ENCODE results near the gene ERBB4.
"Not testable (repeated sequence)": the region's sequence is repeated elsewhere in the genome, so short reads cannot be mapped to it uniquely, and the experiment has no call there.

ERBB4 gene

DNA sequence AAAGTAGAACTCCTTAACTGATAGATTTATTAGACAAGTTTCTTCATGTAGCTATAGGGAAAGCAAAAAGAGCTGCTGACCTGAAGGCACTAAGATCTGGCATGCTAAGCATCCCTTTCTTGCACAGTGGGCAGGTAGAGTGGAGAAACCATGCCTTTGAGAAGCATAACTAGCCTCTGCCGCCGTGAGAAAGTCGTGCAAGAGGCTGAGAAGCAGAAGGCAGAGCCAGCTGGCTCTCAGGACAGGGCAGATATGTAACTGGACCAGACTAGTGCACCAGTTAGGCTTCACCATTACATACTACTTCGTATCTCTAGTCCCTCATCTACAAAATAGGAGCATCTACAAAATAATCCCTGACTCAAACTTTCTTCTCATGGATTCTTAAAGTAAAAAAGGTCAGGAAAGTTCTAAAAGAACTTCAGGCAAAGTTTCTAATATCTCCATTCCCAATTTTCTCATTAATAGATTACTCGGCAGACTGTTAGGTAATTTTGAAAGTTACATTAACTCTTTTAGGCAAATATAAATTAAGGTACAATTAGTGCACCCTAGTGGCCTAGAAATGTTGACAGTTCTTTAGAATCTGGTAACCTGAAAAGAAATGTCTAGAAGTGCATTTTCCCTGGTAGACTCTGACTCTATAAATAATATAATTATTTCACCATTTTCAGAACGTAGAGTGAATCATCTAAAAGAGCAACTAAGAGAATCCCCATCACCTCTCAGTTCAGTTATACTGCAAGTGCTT, 10.3 kb downstream of the ERBB4 start:
- DNase-seq, result no peak

DNA sequence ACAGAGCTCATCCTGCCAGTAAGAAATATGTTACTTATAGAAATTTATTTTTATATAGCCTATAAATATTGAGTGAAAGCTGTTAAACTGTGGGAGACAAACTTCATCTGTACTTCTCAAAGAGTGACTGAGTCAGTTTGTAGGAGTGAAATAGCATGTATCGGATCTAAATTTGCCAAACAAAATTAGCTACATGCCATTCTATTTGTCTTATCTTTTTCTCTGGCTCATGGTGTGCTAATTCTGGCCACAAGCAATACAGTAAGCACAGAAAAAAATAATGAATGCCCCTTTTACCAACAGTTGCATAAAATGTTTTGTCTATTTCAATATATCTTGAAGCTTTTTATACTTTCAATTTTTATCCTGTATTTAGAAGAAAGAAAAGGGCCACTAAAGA, 12.5 kb downstream of the ERBB4 start:
- DNase-seq, result no peak

DNA sequence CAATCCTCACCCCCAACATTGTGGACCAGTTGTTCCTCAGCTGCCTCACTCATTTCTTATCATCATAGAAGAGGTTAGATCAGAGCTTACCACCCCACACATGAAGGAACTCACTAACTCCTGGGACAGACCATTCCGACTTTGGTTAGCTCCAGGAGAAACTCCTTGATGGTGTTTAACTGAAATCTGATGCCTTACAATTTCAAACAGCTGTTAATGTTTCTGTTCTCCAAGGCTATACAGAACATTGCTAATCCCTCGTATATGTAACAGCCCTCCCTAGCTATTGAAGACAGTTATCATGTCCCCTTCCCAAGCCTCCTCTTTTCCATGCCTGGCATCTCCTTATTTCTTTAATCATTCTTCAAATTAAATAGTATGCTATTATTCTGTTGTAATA, 14.8 kb downstream of the ERBB4 start:
- DNase-seq, result no peak

DNA sequence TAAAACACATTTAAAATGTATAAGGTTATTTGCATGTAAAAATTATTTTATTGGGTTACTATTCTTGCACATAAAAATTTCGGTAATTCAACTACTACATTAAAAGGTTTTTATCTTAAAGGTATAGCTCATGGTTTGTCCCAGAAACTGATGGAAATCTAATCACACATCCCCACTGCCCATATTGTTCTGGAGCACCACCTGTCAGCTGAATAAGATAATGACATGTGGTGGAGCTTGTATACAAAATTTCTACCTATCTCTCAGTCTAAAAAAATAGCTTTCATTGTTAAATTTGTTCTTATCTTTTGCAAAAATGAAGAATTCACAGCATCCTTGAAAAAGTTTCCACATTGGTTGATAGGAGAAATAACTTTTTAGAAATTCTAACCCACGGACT, 18.3 kb downstream of the ERBB4 start:
- DNase-seq, result no peak

DNA sequence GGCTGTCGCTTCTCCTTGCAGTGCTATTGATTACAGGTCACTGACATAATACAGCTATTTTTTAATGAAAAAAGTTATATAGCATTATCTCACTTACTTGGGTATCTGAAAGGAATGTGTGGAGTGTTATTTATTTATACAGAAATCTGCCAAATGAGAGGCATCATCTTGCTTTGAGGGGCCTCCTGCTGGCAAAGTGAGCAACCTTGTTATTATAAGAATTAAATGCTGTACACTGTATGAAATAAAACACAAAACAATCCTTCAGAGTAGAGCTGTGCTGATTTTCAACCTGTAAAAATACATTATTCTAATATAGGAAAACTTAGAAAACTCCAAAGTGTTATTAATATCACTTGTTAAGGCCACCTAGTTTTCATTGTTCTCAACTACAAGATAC, 20.9 kb downstream of the ERBB4 start:
- DNase-seq, result no peak

DNA sequence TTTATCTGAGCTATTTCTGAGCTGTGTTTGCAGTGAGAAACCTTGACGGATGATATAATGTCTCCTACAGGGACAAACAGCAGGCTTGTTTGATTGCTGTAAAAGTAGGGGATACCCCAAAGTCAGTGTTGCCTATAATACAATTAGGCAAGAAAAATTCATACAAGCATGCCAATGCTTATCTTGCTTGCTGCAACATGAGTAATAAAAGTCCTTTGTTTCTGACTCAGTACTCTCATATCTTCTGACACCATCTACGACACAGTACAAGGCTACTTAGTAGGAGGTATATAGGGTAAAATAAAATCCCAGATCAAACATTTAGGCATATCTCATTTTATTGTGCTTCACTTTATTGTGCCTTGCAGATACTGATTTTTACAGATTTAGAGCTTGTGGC, 33.0 kb downstream of the ERBB4 start:
- no peak for DNase-seq

DNA sequence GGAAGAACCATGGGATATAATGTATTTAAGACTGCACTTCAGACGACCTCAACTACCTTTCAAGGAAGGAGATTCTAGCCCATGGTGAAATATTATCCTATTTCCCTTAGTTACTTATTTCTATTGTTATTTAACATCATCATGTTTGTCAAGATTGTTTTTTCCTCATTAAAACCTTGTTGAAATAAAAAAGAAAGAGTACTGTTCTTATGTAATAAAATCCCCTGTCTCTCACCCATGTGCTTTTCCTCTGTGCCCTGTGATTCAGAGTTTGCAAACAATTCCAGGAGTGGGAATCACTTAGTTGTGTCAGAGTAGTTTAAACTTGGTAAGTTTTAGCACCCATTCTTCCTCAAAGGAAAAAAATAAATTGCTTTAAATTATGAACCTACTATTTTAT, 43.6 kb downstream of the ERBB4 start:
- DNase-seq, result no peak

DNA sequence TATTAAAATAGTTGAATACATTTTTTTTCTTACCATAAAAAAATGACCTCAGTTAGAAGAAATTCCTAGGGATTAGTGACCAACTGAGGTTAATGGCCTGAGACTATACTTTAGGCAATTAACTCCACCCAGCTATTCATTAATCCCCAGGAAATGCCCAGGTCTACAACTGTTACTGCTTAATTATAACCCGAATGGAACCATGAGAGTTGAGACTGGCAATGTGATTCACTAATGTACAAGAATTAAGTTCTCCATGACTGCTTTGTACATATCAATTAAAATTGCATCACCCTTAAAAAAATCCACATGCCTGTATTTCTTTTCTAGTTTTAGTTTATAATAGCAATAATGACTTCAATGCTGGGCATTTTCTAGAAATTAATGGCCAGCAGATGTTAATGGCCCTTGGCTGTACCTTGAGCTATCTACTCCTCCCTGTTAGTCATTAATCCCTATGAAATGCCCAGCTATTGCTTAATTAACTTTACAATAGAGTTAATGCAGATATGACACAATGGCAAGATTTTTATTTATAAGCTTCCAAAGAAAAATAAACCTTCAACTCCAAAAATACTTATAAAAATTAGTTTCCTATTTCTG, 44.1 kb downstream of the ERBB4 start:
- no peak for DNase-seq

DNA sequence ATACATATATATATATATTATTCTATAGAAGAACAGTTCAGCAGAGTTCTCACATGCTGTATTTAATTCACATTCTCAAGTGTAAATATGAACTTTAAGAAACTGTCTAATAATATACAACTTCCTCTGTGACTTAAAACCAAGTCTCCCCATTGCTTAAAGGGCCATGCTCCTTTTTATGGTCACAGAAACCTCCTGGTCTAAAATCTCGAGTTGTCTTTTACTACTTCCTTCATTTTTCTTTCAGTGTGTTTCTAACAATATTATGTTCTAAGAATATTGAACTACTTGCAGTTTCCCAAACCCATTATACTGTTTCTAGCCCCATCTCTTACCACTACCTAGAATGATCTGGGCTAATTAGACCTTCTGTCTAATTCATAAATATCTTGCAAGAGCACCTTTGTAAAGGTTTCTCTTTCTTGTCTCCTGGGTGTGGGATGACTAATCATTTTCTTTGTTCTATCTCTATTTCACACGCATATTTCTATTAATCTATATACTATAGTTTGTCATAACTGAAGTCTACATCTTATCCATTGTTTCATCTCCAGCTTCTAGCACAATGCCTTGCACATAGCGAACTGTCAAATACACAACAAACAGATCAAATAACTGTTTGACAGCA, 48.8 kb downstream of the ERBB4 start:
- no peak for DNase-seq

DNA sequence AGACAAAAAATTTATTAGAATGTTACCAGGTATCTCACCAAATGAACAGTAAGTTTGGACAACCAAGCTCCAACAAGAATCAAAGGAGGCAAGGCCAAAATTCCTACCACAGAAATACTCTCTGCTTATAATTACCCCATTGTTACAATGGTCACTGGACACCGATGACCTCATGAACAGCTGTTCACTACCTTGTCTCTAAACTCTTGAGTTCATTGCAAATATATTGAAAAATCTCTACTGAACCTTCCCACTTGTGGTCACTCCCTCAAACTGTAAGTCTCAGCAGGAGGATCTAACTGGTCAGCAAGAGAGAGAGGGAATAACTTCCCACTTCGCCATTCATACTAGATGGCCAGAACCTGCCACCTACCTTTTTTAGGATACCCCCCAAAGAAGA, 50.0 kb downstream of the ERBB4 start:
- no peak for DNase-seq

DNA sequence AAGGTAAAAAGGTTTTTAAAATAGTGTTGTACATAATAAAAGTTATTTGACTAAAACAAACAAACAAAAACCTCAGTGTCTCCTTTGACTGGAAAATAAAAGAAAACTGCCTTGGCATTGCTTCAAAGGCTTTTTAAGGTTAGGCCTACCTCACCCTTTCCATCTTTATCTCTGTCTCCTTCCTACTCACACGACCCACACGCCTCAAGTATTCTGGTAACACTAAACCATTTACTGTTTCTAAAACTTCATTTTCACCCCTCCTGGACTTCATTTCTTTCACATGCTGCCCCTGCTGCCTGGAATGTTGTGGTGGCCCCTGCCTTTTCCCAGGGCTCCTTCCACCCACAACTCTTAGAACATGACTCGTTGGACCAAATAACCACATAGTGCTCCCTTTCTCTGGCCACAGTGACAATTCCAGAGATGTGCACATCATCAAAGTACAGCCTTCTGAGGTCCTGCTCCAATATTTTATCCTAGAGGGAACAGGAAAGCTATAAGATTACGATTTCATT, 54.0 kb downstream of the ERBB4 start:
- DNase-seq, result no peak

DNA sequence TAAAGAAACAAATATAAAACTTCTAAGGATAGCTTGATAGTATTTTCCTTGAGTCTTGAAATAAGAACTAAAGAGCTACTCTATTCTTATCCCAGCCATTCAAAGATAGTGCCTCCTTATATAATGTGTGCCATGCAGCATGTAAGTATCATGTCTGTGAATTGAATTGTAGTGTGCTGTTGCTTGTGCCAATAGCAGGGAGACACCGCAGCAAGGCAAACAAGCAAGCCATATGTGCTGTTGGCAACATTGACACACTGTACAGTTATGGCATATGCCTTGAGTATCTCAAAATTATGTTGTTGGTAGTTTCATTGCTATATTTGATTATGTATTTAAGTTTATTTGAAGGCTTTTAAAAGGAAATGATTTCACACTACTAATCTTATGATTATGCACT, 58.2 kb downstream of the ERBB4 start:
- no peak for DNase-seq

DNA sequence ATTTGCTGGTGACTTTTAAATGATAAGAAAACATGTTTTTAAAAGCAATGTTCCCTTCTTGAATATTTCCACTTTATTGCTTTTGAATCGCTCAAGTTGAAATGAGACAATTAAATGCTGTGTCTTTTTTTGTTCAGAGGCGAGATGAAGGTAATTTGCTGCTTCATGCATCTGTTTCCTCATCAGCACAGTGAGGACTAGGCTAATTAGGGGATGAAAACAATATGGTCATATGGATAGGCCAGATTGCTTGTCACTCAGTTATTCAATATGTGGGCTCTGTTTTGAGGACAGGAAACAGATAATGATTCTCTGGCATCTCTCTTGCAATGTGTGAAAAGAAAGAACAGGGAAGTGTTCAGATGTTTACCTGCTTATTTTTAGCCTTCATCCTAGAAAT, 61.0 kb downstream of the ERBB4 start:
- no peak for DNase-seq

DNA sequence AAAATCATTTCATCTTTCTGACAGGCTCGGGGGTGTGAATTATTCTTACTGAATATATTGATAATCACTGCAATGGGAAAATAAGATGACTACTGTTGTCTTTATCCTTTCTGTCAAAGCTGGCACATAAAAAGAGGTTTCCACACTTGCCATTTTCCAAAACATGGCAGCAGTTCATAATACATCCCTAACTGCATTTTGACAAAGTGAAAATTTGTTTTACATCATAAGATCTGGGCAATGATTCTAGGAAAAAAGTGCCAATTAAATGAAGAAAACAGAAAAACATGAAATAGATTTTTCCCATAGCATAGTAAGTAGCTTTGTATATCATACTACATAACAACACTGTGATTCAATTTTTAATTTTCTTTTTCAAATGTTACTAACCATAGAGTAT, 65.4 kb downstream of the ERBB4 start:
- no peak for DNase-seq

DNA sequence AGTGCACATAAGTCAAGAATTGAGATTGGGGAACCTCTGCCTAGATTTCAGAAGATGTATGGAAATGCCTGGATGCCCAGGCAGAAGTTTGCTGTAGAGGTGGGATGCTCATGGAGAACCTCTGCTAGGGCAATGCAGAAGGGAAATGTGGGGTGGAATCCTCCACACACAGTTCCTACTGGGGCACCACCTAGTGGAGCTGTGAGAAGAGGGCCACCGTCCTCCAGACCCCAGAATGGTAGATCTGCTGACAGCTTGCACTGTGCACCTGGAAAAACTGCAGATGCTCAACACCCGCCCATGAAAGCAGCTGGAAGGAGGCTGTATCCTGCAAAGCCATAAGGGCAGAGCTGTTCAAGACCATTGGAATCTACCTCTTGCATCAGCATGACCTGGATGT, 71.1 kb downstream of the ERBB4 start:
- not testable (repeated sequence) for DNase-seq

DNA sequence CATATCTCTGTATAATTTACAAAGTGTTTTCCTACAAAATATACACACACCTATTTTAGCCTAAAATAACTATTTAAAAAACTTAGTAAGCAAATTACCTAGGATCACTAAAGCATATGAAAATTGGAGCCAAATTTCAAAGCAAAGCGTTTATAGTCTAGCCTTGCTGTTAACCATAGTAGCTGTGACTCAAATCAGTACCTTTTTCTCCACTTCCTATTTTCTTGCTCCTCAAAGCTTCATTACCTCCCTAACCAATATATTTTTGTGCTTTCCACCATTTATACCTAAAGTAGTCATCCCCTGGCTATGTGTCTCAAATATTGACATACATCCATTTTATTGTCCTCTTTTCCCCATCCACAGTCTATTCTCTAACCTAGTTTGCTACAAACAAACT, 73.1 kb downstream of the ERBB4 start:
- DNase-seq, result no peak

DNA sequence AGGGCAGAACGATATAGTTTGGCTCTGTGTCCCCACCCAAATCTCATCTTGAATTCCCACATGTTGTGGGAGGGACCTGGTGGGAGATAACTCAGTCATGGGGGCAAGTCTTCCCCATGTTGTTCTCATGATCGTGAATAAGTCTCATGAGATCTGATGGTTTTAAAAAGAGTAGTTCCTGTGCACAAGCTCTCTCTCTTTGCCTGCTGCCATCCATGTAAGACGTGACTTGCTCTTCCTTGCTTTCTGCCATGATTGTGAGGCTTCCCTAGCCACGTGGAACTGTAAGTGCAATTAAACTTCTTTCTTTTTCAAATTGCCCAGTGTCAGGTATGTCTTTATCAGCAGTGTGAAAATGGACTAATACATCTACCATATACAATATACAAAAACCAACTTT, 76.9 kb downstream of the ERBB4 start:
- DNase-seq, result not testable (repeated sequence)

DNA sequence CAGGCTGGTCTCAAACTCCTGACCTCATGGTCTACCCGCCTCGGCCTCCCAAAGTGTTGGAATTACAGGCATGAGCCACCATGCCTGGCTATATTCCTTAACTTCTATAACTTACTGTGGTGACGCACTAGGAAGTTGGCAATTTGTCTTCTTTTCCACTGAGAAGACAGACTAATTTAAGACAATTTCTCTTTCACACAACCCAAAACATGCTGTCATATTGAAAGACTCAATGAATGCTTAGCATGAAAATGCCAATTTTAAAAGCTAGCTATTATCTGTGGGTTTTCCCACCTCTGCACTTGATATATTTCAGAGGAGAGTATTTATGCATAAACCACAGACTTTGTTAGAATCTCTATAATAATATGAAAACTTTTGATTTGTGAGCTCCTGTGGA, 84.5 kb downstream of the ERBB4 start:
- DNase-seq, result no peak

DNA sequence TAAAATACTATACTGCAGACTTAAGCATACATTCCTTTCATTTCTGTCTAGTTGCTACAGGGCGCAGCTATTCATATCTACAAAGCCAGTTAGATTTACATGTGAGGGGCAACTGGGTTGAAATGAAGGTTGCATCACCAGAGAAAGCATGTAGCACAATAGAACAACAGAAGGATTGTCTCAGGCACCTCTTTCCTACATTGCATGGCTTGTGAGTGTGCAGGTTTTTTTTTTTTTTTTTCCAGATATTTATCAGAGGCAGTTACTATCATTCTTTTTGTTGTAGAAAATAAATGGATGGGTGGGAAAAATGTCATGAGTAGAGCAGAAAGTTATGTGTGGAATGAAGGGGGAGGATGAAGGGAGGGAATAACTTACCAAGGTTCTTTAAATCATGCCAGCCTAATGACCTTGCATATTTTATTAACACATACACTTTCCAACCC, 86.8 kb downstream of the ERBB4 start:
- DNase-seq, result no peak

DNA sequence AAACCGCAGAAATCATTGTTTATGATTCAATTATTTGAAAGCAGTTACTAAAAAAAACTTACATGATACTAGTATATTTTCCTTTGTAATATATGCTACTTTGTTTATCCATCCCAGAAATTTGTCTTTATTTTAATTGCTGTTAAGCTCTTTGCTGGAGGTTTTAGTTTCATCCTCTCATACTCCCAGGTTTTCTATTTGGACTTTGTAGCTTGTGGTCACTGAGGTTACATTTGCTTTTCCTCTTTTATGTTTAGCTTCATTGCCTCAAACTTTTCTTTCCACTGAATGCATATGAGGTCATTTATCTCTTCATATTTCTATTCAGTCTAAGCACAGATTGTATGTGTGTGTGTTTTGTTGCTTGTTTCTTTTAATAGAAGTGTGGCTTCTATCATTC, 89.9 kb downstream of the ERBB4 start:
- DNase-seq, result no peak

DNA sequence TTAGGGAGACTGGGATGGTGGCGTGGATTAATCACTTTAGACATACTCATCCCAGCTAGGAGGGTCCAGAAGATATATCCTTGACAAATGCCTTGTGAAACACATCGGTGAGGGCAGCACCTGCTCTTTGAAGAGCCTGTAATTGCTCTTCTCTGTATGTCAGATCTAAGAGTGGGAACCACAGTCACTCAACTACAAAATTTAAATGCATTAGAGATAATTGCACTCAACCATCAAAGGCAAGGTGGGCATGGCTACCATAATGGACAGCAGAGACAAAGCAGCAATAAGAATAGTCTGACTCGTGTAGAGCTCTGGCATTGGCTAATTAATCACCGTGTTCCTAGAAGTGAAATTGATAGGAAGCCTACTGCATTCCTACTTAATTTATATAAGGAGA, 96.8 kb downstream of the ERBB4 start:
- DNase-seq, result no peak

DNA sequence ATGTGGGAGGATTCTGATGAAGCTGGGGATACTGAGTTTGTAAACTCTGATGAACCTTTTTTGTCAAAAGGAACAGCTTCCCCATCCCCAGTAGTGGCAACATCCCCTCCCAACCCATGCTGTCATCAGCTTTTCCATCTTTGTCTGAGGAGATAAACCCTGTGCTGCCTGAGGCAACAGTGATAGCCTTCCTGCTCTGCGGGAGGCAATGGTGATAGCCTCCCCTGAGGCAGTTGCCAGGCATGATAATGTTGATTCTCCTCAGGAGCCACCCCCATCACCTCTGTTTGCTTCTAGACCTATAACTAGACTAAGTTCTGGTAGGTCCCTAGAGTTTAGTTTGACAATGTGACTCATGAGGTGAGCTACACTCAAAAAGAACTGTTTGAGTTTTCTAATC, 97.5 kb downstream of the ERBB4 start:
- no peak for DNase-seq

DNA sequence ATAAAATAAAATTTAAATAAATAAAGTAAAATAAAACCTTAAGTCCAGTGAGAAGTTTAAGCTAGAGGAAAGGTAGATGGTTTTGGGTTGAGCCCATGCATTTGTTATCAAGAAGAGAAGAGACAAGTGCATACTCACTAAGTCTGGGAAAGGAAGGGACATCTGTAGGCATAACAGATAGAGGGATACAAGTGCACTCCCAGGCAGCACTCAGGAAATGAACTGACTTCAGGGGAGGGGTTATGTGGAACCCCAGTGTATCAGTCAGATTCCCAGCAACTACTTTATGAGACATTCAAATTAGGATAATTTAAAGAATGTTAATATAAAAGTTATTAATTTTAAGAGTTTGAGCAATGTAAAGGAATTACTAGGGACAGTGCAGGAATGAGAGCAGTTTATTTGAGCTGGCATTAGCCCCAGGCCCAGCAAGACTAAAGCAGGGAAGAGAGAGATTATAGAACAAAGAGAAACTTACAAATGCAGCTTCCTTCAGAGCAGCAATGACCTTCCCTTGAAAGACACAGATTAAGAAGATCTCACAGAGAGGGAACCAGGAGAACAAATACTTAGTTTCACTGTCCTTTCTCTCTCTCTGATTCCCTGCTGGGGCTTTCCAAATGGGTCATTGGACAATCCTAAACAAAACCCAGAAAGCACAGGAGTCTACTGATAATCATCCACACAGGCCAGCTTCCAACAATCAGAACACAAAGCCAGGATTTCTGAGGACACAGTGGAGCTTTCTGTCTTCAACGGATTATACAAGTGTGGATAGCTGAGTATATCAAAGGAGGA, 109.7 kb downstream of the ERBB4 start:
- no peak for DNase-seq

All from activated naive CD4-positive, alpha-beta T cell (primary cell).